Activated CD8-positive, alpha-beta memory T cell treated with anti-CD3 and anti-CD28 coated beads, Interleukin-2, amount 50 U/mL, for 48 hours (primary cell): ENCODE data around the gene CASKIN1.

ENCODE experiments used
- DNase-seq: peaks from one replicate; pipeline ENCODE4 v3.0.0-alpha.2; 2020

CASKIN1 gene

DNA sequence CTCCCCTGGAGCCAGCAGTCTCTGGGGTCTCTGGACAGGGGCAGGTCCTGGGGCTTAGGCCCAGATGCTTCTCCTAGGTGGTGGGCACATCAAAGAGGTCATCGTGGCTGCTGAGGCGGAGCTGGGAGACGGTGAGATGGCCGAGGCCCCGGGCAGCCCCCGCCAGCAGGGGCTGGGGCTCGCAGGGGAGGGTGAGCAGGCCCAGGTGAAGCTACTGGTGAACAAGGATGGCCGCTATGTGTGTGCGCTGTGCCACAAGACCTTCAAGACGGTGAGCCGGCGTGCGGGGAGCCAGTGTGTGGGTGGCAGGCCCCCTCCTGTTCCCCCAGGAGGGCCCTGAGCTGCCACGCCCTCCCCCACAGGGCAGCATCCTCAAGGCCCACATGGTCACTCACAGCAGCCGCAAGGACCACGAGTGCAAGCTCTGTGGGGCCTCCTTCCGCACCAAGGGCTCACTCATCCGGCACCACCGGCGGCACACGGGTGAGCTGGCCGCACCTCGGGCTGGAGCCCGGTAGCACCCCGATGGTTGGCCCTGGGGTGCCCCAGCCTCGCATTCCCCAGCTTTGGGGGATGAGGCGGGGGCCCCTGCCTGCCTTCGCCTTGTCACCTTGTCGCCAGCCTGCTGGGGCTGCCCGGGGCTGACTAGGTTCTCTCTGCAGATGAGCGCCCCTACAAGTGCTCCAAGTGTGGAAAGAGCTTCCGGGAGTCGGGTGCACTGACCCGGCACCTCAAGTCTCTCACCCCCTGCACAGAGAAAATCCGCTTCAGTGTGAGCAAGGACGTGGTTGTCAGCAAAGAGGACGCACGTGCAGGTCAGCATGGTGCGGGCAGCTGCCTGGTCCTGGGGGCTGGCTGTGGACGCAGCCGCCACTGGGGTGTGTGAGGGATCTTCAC lies 35.9 kb upstream of the CASKIN1 start:
- no peak for DNase-seq

DNA sequence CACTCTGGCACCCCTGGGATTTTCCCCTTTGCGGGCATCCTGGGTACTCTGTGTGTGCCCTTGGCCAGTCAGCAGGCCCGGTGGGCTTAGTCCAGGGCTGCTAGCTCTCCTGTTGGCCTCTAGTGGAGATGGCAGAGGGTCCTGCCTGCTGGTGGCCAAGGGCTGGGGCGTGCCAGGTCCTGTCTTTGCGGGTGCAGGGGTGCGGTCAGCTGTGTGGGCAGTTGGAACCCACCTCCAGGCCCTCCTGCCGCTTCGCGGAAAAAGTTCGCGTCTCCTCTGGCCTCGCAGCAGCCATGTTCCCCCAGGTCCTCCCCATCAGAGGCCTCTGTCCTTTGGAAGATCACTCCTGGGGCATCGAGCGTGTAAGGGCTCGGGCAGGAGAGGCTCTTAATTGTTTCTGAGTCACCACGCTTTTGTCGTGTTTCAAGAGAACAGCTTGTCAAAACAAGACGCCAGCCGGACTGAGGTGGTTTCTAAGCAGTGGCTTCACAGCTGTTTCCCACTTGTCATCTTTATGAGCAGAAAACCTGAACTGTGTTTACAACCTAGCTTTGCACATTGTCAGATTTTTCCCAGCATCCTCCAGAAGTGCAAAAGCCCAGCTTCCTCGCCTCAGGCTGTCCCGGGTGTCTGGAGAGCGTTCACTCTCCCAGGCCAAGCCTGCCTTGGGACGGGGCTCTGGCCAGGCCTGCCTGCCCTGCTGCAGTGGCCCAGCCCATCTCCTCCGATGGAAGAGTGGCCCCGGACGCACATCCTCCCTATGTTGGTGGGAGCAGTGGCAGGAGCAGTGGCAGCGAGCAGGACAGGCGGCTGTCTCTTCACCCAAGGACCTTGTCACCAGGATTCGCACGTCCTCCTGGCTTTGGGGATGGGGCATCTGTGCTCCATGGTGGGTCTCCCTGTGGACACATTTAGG lies 34.9 kb upstream of the CASKIN1 start:
- DNase-seq, result no peak

DNA sequence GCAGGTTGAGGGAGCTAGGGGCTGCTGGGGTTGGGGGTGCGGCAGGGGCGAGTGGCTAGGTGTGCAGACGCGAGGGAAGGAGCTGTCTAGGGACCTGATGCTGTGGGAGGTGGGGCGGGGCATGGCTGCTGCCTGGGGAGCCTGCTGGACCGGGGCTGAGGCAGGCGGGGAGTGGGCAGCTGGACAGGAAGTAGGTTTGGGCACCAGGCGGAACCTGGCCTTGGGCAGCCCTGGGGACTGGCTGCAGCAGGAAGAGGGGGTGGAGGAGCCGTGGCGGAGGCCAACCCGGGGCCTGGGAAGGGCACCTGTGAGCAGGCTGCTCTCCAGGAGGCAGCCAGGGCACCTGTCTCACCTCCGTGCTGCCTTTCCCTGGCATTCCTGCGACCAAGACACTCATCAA lies 34.0 kb upstream of the CASKIN1 start:
- no peak for DNase-seq

DNA sequence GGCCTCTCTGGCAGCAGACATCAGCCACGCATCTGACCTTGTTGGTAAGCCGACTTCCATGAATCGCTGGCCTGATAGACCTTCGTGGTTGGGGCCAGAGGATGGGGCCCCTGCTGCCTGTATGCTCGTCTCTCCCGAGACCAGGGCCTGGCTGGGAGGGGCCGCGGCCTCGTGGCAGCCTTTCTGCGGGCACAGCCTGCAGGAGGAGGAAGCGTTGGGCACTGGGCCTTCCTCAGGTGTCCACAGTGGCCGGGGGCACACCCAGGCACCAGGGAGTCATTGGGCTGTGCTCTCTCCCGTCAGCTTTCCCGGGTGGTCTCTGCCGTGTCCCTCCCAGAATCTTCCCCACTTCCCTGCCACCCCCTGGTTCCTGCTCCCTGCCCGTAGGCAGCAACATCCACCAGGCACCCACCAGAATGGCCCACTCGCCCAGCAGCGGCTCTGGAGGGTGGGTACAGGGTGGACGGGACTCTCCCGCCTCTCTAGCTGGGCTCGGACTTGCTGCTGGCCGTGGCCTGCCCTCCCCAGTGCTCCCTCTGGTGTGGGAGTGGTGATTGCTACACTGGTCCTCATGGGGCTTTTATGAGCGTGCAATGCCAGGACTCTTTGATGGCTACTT lies 33.3 kb upstream of the CASKIN1 start:
- no peak for DNase-seq

DNA sequence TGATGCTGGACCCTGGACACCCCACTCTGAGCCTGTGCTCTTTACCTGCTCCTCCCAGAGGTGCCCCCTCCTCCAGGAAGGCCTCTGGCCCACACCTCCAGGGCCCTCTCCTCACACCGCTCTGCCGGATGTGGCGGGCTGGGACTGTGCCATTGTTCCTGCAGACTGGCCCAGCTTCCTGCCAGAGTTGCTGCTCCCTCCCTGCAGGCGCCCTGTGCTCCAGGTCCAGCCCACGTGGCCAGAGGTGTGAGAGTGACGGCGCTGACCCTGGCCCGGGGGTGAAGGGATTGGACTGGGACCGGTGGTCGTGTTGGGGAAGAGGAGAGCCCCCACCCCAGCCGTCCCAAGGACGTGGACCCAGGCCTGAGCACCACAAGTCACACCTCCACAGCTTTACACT lies 32.7 kb upstream of the CASKIN1 start:
- no peak for DNase-seq

DNA sequence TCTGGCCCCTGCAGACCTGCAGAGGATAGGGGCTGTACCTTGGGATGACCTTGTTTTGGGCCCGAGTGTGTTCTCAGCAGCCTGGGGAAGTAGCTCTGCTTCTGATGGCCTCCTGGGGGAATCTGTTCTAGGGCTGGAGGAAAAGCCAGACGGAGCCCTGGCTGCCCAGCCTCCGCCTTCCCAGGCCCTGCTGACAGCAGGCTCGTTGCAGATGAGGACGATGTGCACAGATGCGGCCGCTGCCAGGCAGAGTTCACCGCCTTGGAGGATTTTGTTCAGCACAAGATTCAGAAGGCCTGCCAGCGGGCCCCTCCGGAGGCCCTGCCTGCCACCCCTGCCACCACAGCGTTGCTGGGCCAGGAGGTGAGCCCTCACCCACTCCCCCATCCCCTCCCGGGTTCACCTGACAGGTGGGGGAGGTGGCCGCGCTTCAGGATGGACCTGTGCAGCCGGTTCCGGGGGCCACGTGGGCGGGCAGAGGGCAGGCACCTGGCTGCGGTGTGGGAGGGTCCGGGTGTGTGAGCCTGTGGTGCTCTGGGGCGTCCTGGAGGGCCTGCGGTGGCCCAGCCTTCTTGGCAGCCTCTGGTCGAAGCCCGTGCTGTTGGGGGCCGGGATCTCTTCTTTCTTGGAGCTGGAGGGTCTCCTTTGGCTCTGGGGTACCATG lies 31.9 kb upstream of the CASKIN1 start:
- no peak for DNase-seq

DNA sequence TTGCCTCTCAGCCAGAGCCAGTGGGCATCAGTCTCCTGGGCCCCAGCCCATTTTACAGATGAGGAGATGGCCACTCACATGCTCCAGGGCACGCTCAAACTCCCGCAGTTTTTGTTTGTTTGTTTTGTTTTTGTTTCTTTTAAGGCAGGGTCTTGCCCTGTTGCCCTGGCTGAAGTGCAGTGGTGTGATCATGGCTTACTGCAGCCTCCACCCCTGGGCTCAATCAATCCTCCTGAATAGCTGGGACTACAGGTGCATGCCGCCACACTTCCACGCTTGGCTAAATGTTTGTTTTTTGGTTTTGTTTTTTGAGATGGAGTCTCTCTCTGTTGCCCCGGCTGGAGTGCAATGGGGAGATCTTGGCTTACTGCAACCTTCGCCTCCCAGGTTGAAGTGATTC lies 30.5 kb upstream of the CASKIN1 start:
- DNase-seq, result no peak

DNA sequence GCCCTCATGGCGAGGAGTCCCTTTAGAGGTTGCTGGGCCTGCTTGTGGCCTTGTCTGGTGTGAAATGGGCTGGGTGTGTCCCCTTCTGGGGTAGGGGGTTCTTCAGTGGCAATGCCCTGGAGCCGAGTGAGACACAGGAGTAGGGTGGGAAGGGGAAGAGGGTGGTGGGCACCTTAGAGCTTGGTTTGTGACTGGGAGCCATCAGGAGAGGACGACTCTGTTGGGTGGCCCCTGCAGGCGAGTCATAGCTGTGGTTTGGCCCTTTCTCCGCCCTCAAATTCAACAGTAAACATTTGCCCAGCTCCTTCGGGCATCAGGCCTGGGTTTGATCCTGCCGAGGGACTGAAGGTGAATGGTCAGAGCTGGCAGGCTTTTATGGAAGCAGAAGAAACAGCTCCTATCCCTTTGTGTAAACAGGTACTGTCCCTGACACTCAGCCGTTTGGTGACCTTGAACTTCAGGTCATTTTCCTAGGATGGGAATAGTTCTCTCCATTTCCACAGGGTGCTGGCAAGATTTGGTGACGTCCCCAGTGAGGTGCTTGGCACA lies 29.9 kb upstream of the CASKIN1 start:
- no peak for DNase-seq

DNA sequence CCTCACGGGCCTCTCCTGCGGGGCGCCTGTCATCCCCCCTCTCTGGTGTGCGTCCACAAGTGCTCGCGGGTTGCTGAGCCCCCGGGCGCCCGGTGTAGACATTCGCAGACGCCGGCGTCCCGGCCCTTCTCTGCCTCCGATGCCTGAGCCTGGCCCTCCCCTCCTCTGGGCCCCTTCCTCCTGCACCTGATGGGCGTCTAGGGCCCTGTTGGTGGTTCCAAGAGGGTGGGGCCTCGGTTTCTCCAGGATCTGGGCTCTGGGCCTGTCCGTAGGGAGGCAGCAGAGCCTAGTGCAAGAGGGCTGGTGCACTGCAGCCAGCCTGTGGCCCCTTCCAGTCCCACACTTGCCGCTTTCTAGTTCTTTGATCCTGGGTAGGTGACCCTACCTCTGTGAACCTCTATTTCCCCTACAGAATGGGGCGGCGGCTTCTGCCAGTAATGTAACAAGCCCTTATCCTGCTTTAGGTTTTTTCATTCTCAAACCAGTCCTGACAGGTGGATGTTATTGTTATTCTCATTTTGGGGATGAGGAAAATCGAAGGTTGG lies 27.6 kb upstream of the CASKIN1 start:
- DNase-seq, result no peak

DNA sequence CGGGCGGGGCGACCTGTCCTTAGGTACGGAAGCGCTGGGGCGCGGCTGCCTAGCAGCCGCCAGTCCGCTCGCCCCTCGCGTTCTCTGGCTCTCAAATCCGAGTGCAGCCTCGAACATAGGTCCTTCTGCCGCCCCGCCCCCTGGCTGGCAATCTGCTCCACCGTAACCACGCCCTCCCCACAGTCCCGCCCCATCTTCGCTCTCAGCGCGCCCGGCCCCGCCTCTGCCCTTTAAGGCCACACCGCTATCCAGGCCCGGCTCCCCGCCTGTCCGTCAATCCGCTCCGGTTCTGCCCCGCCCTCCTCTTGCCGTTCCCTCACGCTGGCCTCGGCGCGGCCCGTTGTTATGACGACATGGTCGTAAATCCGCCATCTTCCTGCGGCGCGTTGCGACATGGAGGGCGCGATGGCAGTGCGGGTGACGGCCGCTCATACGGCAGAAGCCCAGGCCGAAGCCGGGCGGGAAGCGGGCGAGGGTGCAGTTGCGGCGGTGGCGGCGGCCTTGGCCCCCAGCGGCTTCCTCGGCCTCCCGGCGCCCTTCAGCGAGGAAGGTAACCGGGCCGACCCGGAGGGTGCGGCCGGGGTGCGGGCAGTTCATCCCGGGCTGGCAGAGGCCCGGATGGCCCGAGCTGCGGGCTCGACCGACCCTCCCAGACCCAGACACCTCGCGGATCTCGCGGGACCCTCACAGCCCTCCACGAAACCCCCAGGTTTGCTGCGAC lies 27.0 kb upstream of the CASKIN1 start, which contains the start of gene E4F1:
TSS of gene E4F1 (plus strand) at position 371 of the 721 bp plus-strand sequence. CDS start at position 394, 23 bp downstream.
- DNase-seq, result peak; percentile 99

DNA sequence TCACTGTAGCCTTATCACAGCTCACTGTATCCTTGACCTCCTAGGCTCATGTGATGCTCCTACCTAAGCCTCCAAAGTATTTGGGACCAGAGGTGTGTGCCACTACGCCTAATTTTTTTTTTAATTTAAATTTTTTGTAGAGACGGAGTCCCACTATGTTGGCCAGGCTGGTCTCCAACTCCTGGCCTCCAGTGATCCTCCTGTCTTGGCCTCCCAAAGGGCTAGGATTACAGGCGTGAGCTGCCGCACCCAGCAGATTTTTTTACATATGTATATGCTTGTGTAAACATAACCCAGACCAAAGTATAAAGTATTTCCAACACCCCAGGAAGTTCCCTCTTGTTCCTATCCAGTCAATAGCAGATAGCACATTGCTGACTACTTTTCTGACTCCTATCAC lies 19.9 kb upstream of the CASKIN1 start:
- DNase-seq, result no peak

DNA sequence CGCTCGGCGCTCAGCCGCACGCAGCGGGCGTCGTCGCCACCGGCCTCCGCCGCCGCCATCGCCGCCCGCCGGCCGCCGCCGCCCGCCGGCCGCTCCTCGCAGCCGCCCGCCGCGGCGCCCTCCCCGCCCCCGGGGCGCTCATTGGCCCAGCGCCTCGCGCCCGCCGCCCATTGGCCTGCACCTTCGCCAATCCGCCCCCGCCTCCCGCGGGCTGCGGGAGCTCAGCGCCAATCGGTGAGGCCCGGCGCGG lies 18.2 kb upstream of the CASKIN1 start, which contains the start of gene PGP:
TSS of gene PGP (minus strand) at position 122 of the 250 bp plus-strand sequence. CDS start at position 59, 63 bp downstream.
- DNase-seq, result no peak

DNA sequence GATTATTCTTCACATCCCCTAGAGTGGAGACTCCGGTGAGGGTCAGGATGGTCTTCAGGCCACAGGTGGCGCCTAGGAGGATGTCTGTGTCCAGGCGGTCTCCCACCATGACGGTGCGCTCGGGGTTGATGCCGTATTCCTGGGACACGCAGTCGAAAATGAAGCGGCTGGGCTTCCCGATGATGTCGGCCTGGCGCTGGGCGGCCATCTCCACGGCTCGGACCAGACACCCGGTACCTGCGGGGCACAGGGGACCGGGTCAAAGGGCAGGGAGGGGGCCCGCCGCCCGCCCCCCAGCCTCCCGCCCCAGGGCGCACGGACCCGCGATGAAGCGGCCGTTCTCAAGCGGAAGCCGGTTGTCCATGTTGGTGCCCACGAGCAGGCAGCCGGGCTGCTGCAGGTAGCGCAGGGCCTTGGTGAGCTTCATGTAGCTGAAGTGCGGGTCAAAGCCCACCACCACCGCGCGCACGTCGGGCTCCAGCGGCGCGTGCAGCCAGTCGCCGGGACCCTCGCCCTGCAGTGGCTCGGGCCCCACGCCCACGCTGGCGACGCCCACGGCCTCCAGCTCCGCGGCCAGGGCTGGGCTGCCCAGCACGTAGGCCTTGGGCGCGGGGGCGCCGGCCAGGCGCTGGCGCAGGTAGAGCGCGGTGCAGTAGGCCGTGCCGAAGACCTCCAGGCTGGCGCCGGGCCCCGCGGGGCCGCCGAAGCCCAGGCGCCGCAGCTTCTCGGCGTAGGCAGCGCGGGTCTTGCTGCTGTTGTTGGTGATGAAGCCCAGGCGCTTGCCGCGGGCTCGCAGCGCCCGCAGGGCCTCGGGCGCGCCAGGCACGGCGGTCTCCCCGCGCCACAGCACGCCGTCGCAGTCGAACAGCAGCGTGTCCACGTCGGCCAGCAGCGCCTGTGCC lies 17.7 kb upstream of the CASKIN1 start:
- peak; percentile 66 for DNase-seq

DNA sequence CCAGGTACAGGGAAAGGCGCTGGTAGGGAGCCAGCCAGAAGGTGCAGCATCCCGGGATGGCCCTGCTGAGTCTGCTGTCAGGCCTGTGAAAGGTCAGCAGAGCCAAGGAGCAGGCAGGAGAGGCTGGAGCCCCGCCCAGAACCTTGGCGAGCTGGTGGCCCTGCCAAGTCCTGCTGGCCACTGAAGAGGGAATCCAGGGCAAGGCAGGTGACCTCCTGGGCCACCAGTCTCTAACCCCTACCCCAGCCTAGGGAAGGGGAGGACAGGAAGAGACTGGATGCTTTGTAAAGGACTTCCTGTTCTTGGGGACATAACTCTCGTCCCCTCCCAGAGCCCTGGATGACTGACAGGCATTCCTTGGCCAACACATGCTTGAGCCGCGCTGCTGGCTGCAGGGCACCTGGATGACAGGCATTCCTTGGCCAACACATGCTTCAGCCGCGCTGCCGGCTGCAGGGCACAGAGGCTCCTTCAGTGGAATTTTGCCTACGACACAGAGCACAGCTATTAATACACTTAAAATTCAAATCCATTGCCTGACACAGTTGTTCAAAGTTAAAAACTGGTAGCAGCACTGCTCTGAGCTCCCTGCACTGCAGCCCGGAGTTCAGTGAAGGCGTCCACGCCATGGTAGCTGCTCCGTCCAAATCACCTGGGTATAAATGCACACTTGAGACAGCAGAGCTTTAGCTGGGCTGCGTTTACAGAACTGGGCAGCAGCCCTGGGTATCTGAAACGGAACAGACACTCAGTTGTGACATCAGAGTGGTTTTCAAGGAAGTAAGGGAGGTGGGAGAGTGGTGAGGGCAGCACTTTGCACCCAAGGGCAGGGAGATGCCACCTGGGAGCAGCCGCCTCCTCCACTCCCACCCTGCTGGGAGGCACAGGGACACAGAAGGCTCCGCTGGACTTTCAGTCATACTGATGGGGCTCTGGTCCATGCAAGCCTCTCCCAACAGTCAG lies 16.2 kb upstream of the CASKIN1 start:
- DNase-seq, result no peak

DNA sequence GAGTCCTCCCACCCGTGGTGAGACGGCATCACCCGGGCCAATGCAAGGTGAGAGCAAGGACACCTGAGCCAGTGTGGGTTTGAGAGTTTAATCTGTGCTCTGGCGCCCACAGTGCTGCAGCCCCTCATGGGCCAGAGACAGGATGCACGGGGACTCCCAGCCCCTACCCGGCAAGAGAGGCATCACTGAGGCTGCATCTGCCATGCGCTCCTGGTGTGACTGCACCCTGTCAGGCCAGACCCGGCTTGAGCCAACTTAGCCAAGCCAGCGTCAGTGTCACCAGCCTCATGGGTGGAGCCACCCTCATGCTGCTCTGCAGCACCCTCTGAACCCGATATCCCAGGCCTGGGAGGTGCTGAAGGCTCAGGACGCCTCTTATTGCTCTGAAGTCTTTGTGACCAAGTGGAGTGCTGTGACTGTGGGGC lies 15.5 kb upstream of the CASKIN1 start:
- no peak for DNase-seq

DNA sequence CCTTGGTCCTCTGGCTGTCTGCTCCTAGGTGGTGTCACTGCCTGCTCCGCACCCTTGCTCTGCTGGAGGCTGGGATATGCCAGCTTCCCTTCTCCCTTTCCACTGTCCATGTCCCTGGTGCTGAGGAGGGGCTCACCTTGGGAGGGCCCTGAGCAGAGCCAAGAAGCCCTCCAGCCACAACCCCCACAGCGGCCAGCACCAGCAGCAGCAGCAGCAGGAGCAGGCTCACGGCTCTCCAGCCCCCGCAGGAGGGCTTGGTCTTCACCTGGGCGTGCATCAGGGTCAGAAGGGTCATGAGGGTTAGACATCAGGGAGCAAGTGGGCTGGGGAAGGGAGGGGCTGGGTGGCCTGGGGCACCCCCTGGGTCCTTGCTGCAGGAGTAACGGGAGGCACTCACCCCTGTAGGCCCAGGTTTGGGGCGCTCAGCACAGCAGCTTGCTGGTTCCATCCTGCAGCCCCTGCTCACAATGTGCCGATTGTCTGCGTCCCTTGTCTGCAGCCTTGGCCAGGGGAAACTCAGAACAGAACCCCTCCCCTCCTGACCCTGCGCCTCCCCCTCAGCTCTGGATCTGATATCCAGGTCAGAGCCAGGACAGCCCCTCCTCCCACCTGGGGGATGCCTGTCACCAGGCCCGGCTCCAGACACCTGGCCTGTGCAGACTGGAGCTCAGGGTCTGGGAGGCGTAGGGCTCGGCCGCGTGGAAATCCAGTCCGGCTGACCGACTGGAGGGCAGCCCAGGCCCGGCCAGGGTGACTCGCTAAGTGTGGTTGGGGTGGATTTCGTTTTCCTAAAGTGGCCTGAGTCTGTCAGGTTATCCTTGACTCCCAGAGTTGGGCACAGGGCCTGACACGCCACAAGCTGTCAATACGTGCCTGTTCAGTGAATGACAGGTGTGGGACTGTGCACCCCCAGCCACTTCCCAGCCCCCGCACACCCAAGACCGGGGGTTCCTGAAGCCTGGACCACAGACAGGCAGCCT lies 14.3 kb upstream of the CASKIN1 start, which contains the start of gene BRICD5:
TSS of gene BRICD5 (minus strand) at position 478 of the 980 bp plus-strand sequence. CDS start at position 448, 30 bp downstream.
- DNase-seq, result no peak

DNA sequence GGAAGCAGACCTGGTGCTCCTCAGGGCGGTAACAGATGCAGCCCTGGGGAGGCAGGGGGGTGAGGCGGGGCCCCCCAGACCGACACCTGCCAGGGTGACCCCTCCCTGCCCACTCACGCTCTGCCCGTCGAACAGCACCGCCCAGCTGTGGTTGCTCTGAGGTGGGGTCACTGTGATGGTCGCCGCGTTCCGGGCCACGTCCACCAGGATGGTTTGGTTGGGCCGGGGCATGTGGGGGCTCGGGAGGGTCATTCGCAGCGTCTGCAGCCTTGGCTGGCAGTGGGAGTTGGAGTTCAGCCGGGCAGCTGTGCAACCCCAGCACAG lies 13.6 kb upstream of the CASKIN1 start:
- DNase-seq, result no peak
